ENCODE data around the gene SLC24A3.

DNA sequence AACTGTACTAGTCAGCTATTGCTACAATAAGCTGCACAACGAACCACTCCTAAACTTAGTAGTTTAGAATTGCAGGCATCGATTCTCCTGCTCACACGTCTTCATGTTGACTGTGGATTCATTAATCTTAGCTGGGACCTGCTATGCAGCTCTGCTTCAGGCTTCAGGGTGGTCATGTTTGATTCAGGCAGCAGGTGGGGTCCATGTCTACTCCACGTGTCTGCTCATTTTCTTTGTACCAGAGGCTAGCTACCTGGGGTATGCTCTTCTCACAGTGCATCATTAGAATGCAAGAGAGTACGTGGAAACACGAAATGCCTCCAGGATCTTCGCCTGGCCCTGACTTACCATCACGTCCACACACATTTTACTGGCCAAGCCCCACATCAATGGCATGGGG is 481.1 kb downstream of the SLC24A3 start:
- TF ChIP-seq EZH2 (IDR thresholded peaks at IDR 0.05; ENCODE audit: insufficient read depth, poor library complexity, severe bottlenecking) (no peak), EZH2phosphoT487 (IDR thresholded peaks at IDR 0.05; ENCODE audit: insufficient read depth, low read depth) (no peak)
